ENCODE results near the gene SLC46A2.

The SLC46A2 gene

GRCh38 chr9:112884101-112884500, 6.6 kb downstream of the SLC46A2 start:
- H3K9ac ChIP-seq (ENCODE audit: low read length): no peak overlapping the region
- H2AFZ ChIP-seq (ENCODE audit: low read length): no peak overlapping the region
- H3K4me2 ChIP-seq (ENCODE audit: low read length): no peak overlapping the region

GRCh38 chr9:112881331-112881730, 9.3 kb downstream of the SLC46A2 start:
- Histone ChIP-seq H4K20me1 (ENCODE audit: insufficient read depth, low read length) (no peaks in the 10 kb centered on the region), H3K36me3 (ENCODE audit: insufficient read depth, low read length) (no peaks in the 10 kb centered on the region), H3F3A (ENCODE audit: insufficient read depth, low read length) (no peaks in the 10 kb centered on the region), H3K9me2 (ENCODE audit: low read depth, low read length) (no peaks in the 10 kb centered on the region), H3K4me2 (ENCODE audit: low read length) (no peak overlapping the region), H3K27ac (ENCODE audit: low read depth, low read length, poor library complexity, severe bottlenecking) (no peak overlapping the region), H3K4me3 (ENCODE audit: low read depth, low read length, poor library complexity, severe bottlenecking) (no peak overlapping the region), H3K27me3 (ENCODE audit: insufficient read depth, low read length) (no peaks in the 10 kb centered on the region), H3K4me1 (ENCODE audit: insufficient read depth, low read length, severe bottlenecking) (no peaks in the 10 kb centered on the region), H2AFZ (ENCODE audit: low read length) (no peak overlapping the region), H3K79me2 (ENCODE audit: insufficient read depth, low read length) (no peaks in the 10 kb centered on the region), H3K9ac (ENCODE audit: low read length) (no peak overlapping the region), H3K9me3 (ENCODE audit: low read length) (no peaks in the 10 kb centered on the region)
- no peak for TF ChIP-seq EZH2 (IDR thresholded peaks at IDR 0.05; ENCODE audit: borderline replicate concordance, low read length)
- no peak for TF ChIP-seq CTCF (IDR thresholded peaks at IDR 0.05; ENCODE audit: low read length)

More at GRCh38 chr9:112884101-112884500, 6.6 kb downstream of the SLC46A2 start:
- Histone ChIP-seq H3K79me2 (ENCODE audit: insufficient read depth, low read length) (no peaks in the 10 kb centered on the region), H3K9me3 (ENCODE audit: low read length) (no peaks in the 10 kb centered on the region), H3K4me1 (ENCODE audit: insufficient read depth, low read length, severe bottlenecking) (no peaks in the 10 kb centered on the region), H3K4me3 (ENCODE audit: low read depth, low read length, poor library complexity, severe bottlenecking) (no peak overlapping the region), H3K27me3 (ENCODE audit: insufficient read depth, low read length) (no peaks in the 10 kb centered on the region), H3K36me3 (ENCODE audit: insufficient read depth, low read length) (no peaks in the 10 kb centered on the region), H3K9me2 (ENCODE audit: low read depth, low read length) (no peaks in the 10 kb centered on the region), H3F3A (ENCODE audit: insufficient read depth, low read length) (no peaks in the 10 kb centered on the region), H4K20me1 (ENCODE audit: insufficient read depth, low read length) (no peaks in the 10 kb centered on the region), H3K27ac (ENCODE audit: low read depth, low read length, poor library complexity, severe bottlenecking) (no peak overlapping the region)
- TF ChIP-seq CTCF (IDR thresholded peaks at IDR 0.05; ENCODE audit: low read length): no peak
- TF ChIP-seq EZH2 (IDR thresholded peaks at IDR 0.05; ENCODE audit: borderline replicate concordance, low read length): no peak

GRCh38 chr9:112880650-112881049, 10.0 kb downstream of the SLC46A2 start:
- H3F3A ChIP-seq (ENCODE audit: insufficient read depth, low read length): no peaks in the 10 kb centered on the region
- no peaks in the 10 kb centered on the region for H3K79me2 ChIP-seq (ENCODE audit: insufficient read depth, low read length)
- H2AFZ ChIP-seq (ENCODE audit: low read length): no peak overlapping the region
- no peaks in the 10 kb centered on the region for H3K36me3 ChIP-seq (ENCODE audit: insufficient read depth, low read length)
- H3K9me2 ChIP-seq (ENCODE audit: low read depth, low read length): no peaks in the 10 kb centered on the region
- no peaks in the 10 kb centered on the region for H3K4me1 ChIP-seq (ENCODE audit: insufficient read depth, low read length, severe bottlenecking)
- no peak overlapping the region for H3K27ac ChIP-seq (ENCODE audit: low read depth, low read length, poor library complexity, severe bottlenecking)
- H3K27me3 ChIP-seq (ENCODE audit: insufficient read depth, low read length): no peaks in the 10 kb centered on the region
- no peaks in the 10 kb centered on the region for H3K9me3 ChIP-seq (ENCODE audit: low read length)
- H3K4me2 ChIP-seq (ENCODE audit: low read length): no peak overlapping the region
- H3K9ac ChIP-seq (ENCODE audit: low read length): no peak overlapping the region
- H3K4me3 ChIP-seq (ENCODE audit: low read depth, low read length, poor library complexity, severe bottlenecking): no peak overlapping the region
- TF ChIP-seq CTCF (IDR thresholded peaks at IDR 0.05; ENCODE audit: low read length) (no peak), EZH2 (IDR thresholded peaks at IDR 0.05; ENCODE audit: borderline replicate concordance, low read length) (no peak)
- H4K20me1 ChIP-seq (ENCODE audit: insufficient read depth, low read length): no peaks in the 10 kb centered on the region

Measured in OCI-LY1 (cell line).